Heart right ventricle (tissue), 16 donors: Measurements from ENCODE around the gene GPR3. TPM values are rescaled to one million over a fixed set of nuclear protein-coding genes. Genes with fewer than 3 reads are reported as not detected.
A peak's percentile ranks its signal among the peaks of the same experiment; 100 is the strongest.

Experiments used
- ATAC-seq, 8 donors: fragments of 200-7000 bp; cut with Tn5 transposase; one replicate each; pipeline ENCODE4 v1.9.1; 2020; ENCODE audit warnings: mild to moderate bottlenecking in 8 of 8, moderate library complexity in 8 of 8, moderate number of reproducible peaks in 1 of 8
- DNase-seq, 2 donors: peaks; one replicate each; pipeline ENCODE4 v3.0.0-alpha.2; 2020
- H3K27ac ChIP-seq, 10 donors: fragments of 200-600 bp; sonication (generic) in 2 of 10; one replicate each; pipeline versions ENCODE4 v1.5.0 to v1.8.0; 2020 to 2022; ENCODE audit warnings: mild to moderate bottlenecking in 3 of 10
- H3K27me3 ChIP-seq, 7 donors: fragments of 200-600 bp; one replicate each; pipeline ENCODE4 v1.8.0; 2021 to 2022; ENCODE audit warnings: mild to moderate bottlenecking in 2 of 7
- H3K36me3 ChIP-seq, 9 donors: fragments of 200-600 bp; sonication (generic) in 1 of 9; one replicate each; pipeline versions ENCODE4 v1.5.0 to v1.8.0; 2020 to 2022; ENCODE audit warnings: mild to moderate bottlenecking in 2 of 9
- H3K4me1 ChIP-seq, 9 donors: fragments of 200-600 bp; sonication (generic) in 1 of 9; one replicate each; pipeline versions ENCODE4 v1.5.0 to v1.8.0; 2020 to 2022; ENCODE audit warnings: mild to moderate bottlenecking in 4 of 9
- H3K4me3 ChIP-seq, 10 donors: fragments of 200-600 bp; sonication (generic) in 2 of 10; one replicate each; pipeline versions ENCODE4 v1.5.0 to v1.8.0; 2020 to 2022; ENCODE audit warnings: mild to moderate bottlenecking in 7 of 10, moderate library complexity in 2 of 10
- H3K9me3 ChIP-seq, 11 donors: fragments of 200-600 bp in 10 of 11; sonication (generic) in 2 of 11; one replicate each; pipeline versions ENCODE4 v1.5.0 to v1.8.0; 2013 to 2022; ENCODE audit warnings: mild to moderate bottlenecking in 2 of 11, control low read depth in 1 of 11, moderate library complexity in 1 of 11
- CTCF ChIP-seq, 9 donors: fragments of 200-600 bp; sonication (generic) in 2 of 9; IDR thresholded peaks; one replicate each; pipeline versions ENCODE4 v1.5.0 to v1.8.0; 2021 to 2022; ENCODE audit warnings: antibody characterized with exemption in 9 of 9, mild to moderate bottlenecking in 5 of 9, moderate library complexity in 1 of 9
- WGBS, 2 donors: extraction: QIAGEN DNeasy Blood & Tissue Kit; methylation state at CpG; one replicate each; pipeline ENCODE4 v1.1.7; 2013; ENCODE audit warnings: inconsistent platforms in 1 of 2; 5-methylcytosine and 5-hydroxymethylcytosine counted together
- intact Hi-C, 10 donors: fragments of 100-400 bp; cut with DNase I; formaldehyde crosslinking; loops; one replicate each; pipeline versions ENCODE4 v1.11.1 to v1.14.2; 2022
- polyA plus RNA-seq, 2 donors: library from polyadenylated mRNA; stranded (reverse); fragments of 200-250 nt; gene quantifications; one replicate each; pipeline ENCODE4 v1.2.3, GENCODE V29; 2013
- total RNA-seq, 10 donors: library from RNA; stranded (reverse); fragmentation: NEBNext Ultra II Directional in 3 of 10; extraction: Animal tissue kit (Norgen Biotek cat#: 25700) in 3 of 10; gene quantifications; one replicate each; pipeline versions ENCODE4 v1.2.1 to v1.2.4, GENCODE V29; 2021 to 2023
- donor health status: Arrhythmogenic right ventricular cardiomyopathy.
- donor health status: ischemic (EF 13 %, LVEDD 7.1; RV severe dilation, severe dysfunction).
- donor health status: healthy with polysubstance abuse.
- donor health status: DM: no; HTN: yes; CAD: no.
- donor health status: DM: no; HTN: no; CAD: no.
- donor health status: ischemic (EF 25% LVEDD 6.9; RV normal size, moderate dysfunction).
- donor health status: ischemic (EF 25% LVEDD 5.7; RV mildly dilated, moderate dysfunction).
- donor health status: healthy.
- donor health status: DM: yes; HTN: yes; CAD: no.
- donor health status: Ischemic cardiomyopathy.
- donor health status: ischemic (EF 35%, LVEDD 5.7; RV mildly dilated, moderate dysfunction).
- donor health status: nonischemic (EF 11% LVEDD 7.7; RV severe dilation, severe dysfunction).
- donor health status: DM: yes; HTN: yes; CAD: no.
- donor health status: PGD.
- donor health status: ischemic (EF 29% LVEDD 5.4; RV normal size, mild dysfunction).
- donor health status: nonischemic (EF 23%, LVEDD 6.1; RV moderate dilation, normal function).

GPR3 gene
- total and polyA plus RNA-seq, 12 donors, result 0.27 to 3.4 (median 0.42) TPM; not detected in 1

DNA sequence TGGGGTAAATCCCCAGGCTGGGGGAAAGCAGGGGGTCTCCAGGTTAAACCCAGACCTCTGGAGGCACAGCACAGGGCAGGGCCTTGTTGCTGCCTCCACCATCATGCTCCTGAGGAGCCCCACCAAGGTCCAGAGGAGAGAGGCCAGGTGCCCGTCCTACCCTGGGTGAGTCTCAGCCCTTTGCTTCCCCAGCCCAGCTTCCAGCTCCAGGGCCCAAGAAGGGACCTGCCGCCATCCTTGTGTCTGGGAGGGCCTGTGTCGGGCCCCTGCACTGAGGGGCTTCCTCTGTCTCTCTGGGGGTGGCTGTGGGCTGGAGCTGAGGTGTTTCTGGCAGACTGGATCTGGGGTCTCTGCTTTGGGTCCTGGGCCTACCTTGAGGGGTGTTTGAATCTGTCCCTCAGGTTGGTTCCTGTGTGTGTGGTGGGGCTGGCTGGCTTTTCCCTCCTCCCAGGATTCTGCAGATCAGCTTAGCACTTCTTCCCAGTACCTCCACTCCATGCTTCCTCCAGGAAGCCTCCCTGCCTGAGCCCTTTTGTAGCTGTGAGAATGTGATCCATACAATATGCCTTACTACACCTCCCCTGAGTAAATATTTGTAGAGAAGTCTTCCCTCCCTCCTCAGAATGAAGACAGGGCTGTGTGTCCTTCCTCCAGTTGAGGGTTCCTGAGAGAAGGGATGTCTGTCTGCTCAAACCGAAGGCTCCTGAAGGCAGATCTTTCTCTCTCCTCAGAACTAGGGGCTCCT is 6.2 kb downstream of the GPR3 start:
- DNase-seq (no peak), ATAC-seq (no peak)
- Histone ChIP-seq H3K27me3 (no peaks in the 10 kb centered on the region), H3K4me1 (peaks cover 17 to 87% (median 70%) of the 10 kb centered on the region in 9 donors), H3K4me3 (no peak overlapping the region), H3K36me3 (no peaks in the 10 kb centered on the region), H3K9me3 (no peaks in the 10 kb centered on the region), H3K27ac (peak overlapping the region in 2 of 10 donors; percentile 10 to 22)
- intact Hi-C loops, result loop anchor here in 6 of 10 donors (5.0 to 10.0 kb wide), 5 partner anchors 76 to 354 kb away; partner anchors contain the start of gene TMEM222 (in 1 of the 6)
- no peak for TF ChIP-seq CTCF (IDR thresholded peaks at IDR 0.05)
- WGBS, 2 donors, result 88 to 91% methylated on average over 4 of the region's 4 CpGs

DNA sequence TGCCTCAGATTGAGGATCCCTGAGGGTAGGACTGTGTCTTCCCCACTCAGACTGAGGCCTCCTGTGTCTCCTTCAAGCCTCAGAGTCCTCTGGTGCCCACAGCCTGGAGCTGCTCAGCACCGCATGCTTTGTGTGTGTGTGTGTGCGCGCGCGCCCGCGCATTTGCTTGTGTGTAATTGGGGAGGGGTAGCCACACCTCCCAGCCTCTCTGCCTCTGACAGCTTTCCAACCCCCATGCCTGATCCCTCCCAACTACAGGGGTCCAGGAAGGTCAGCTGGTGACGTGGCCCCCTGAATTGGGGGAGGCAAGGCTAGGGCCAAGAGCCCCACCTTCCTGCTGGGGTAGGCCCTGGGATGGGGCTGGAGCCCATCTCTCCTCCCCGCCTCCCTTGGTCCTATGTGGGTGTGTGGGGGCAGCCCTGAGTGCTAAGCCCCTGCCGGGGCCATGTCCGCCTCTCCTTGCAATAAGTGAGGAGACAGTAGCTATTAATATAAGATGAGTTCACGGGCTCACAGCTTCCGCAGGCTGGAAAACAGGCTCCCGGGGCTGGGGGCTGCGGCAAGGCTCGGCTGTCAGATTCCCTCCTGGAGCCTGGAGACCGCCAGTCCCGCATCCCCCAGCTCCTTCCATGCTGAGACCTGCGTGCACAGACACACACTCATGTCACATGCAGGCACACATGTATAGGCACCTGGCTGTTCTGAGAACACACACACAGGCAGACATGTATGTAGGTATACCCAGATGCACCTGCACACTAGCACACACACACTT is 7.0 kb downstream of the GPR3 start:
- H3K4me3 ChIP-seq, result no peak overlapping the region
- no peak for DNase-seq
- intact Hi-C loops, result loop anchor here in 9 of 10 donors (5.0 to 10.0 kb wide), 6 partner anchors 77 to 355 kb away; partner anchors contain the start of gene TMEM222 (in 1 of the 9)
- H3K9me3 ChIP-seq, result no peaks in the 10 kb centered on the region
- H3K27ac ChIP-seq, result peak overlapping the region in 5 of 10 donors; percentile 10 to 26 (median 21)
- H3K27me3 ChIP-seq, result no peaks in the 10 kb centered on the region
- no peaks in the 10 kb centered on the region for H3K36me3 ChIP-seq
- TF ChIP-seq CTCF (IDR thresholded peaks at IDR 0.05), result no peak
- H3K4me1 ChIP-seq, result peaks cover 26 to 96% (median 79%) of the 10 kb centered on the region in 9 donors
- ATAC-seq, result peak in 1 of 8 donors; percentile 15
- WGBS, 2 donors, result 40 to 45% methylated on average over 19 of the region's 19 CpGs

DNA sequence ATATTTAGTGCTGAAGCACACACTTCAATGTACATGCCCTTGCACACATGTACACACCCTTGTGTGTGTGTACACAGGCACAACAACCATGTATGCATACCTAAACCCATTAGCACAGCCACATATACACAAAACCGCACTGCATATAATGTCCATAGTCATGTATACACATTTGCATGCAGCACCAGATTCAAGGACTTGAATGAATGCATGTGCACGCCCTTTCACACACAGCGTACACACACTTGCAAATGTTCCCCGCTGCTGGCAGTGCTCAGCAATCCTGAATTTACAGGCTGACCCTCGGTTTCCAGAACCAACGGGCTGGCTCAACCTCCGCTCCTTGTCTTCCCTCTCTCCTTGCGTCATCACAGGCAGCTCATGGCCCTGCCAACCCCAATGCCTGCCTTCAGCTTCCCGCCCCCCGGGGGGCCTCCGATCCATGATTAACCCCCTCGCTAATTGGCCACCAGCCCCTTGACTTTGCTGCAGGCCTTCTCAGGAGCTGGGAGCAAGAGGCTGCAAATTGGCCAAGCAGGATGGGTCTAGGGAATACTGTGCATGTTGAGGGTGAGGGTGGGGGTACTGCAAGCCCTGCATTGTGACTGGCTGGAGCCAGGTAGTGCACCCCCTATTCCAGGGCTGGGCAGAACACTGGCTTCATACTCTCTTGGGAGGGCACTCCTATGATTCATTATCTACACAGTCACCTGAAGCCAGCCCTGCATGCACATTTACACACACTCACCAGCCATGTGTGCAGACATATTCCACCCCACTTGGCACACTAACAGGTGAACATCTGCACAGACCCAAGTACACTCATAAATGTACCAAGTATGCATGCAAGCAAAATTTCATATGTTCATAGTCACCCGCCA is 7.9 kb downstream of the GPR3 start:
- WGBS, 2 donors, result 51 to 58% methylated on average over 13 of the region's 13 CpGs
- ATAC-seq (no peak), DNase-seq (no peak)
- no peak for TF ChIP-seq CTCF (IDR thresholded peaks at IDR 0.05)
- Histone ChIP-seq H3K27me3 (no peaks in the 10 kb centered on the region), H3K36me3 (peaks cover 0 to 6% (median 0%) of the 10 kb centered on the region in 9 donors), H3K27ac (no peak overlapping the region), H3K4me3 (no peak overlapping the region), H3K9me3 (no peaks in the 10 kb centered on the region), H3K4me1 (peaks cover 34 to 100% (median 84%) of the 10 kb centered on the region in 9 donors)
- intact Hi-C loops, result loop anchor here in 8 of 10 donors (5.0 to 10.0 kb wide), 3 partner anchors 207 to 264 kb away; no protein-coding TSS in a partner anchor
